Measurements from ENCODE around the gene ANKRD55.

The ANKRD55 gene

GRCh38 chr5:56145511-56145910, 87.6 kb downstream of the ANKRD55 start:
- Histone ChIP-seq H3K27ac (ENCODE audit: low read length) (no peak overlapping the region), H3K36me3 (ENCODE audit: control insufficient read depth in 2 of 2, insufficient read depth in 2 of 2, low read length in 2 of 2) (no peaks in the 10 kb centered on the region), H3K9me3 (ENCODE audit: control insufficient read depth in 2 of 2, low read length in 2 of 2) (no peaks in the 10 kb centered on the region)

GRCh38 chr5:56145106-56145505, 88.0 kb downstream of the ANKRD55 start:
- Histone ChIP-seq H3K4me1 (ENCODE audit: control insufficient read depth, insufficient read depth, low read length) (peaks cover 2% of the 10 kb centered on the region), H3K4me3 (ENCODE audit: low read length in 2 of 2) (no peak overlapping the region), H3K36me3 (ENCODE audit: control insufficient read depth in 2 of 2, insufficient read depth in 2 of 2, low read length in 2 of 2) (no peaks in the 10 kb centered on the region), H3K9ac (ENCODE audit: low read length in 2 of 2) (no peak overlapping the region), H3K27ac (ENCODE audit: low read length) (no peak overlapping the region), H3K27me3 (ENCODE audit: control insufficient read depth in 1 of 2, insufficient read depth in 2 of 2, low read length in 2 of 2) (no peaks in the 10 kb centered on the region), H3K9me3 (ENCODE audit: control insufficient read depth in 2 of 2, low read length in 2 of 2) (no peaks in the 10 kb centered on the region)

More at GRCh38 chr5:56145511-56145910, 87.6 kb downstream of the ANKRD55 start:
- no peaks in the 10 kb centered on the region for H3K27me3 ChIP-seq (ENCODE audit: control insufficient read depth in 1 of 2, insufficient read depth in 2 of 2, low read length in 2 of 2)
- H3K4me1 ChIP-seq (ENCODE audit: control insufficient read depth, insufficient read depth, low read length), result peaks cover 2% of the 10 kb centered on the region
- H3K9ac ChIP-seq (ENCODE audit: low read length in 2 of 2), result no peak overlapping the region
- H3K4me3 ChIP-seq (ENCODE audit: low read length in 2 of 2), result no peak overlapping the region

- Histone ChIP-seq H3K4me1 (ENCODE audit: control insufficient read depth, insufficient read depth, low read length) (peaks cover 2% of the 10 kb centered on the region), H3K27ac (ENCODE audit: low read length) (no peak overlapping the region), H3K27me3 (ENCODE audit: control insufficient read depth in 1 of 2, insufficient read depth in 2 of 2, low read length in 2 of 2) (no peaks in the 10 kb centered on the region), H3K36me3 (ENCODE audit: control insufficient read depth in 2 of 2, insufficient read depth in 2 of 2, low read length in 2 of 2) (no peaks in the 10 kb centered on the region), H3K4me3 (ENCODE audit: low read length in 2 of 2) (no peak overlapping the region), H3K9me3 (ENCODE audit: control insufficient read depth in 2 of 2, low read length in 2 of 2) (no peaks in the 10 kb centered on the region), H3K9ac (ENCODE audit: low read length in 2 of 2) (no peak overlapping the region)
Measured at GRCh38 chr5:56144211-56144610, 88.9 kb downstream of the ANKRD55 start.

- no peaks in the 10 kb centered on the region for H3K27me3 ChIP-seq (ENCODE audit: control insufficient read depth in 1 of 2, insufficient read depth in 2 of 2, low read length in 2 of 2)
- peaks cover 2% of the 10 kb centered on the region for H3K4me1 ChIP-seq (ENCODE audit: control insufficient read depth, insufficient read depth, low read length)
- H3K36me3 ChIP-seq (ENCODE audit: control insufficient read depth in 2 of 2, insufficient read depth in 2 of 2, low read length in 2 of 2), result no peaks in the 10 kb centered on the region
- no peak overlapping the region for H3K27ac ChIP-seq (ENCODE audit: low read length)
- H3K9ac ChIP-seq (ENCODE audit: low read length in 2 of 2), result no peak overlapping the region
- no peaks in the 10 kb centered on the region for H3K9me3 ChIP-seq (ENCODE audit: control insufficient read depth in 2 of 2, low read length in 2 of 2)
- no peak overlapping the region for H3K4me3 ChIP-seq (ENCODE audit: low read length in 2 of 2)
Measured at GRCh38 chr5:56143373-56143714, 89.8 kb downstream of the ANKRD55 start.

GRCh38 chr5:56142614-56143372, 90.3 kb downstream of the ANKRD55 start:
- Histone ChIP-seq H3K4me3 (ENCODE audit: low read length in 2 of 2) (no peak overlapping the region), H3K9me3 (ENCODE audit: control insufficient read depth in 2 of 2, low read length in 2 of 2) (no peaks in the 10 kb centered on the region), H3K36me3 (ENCODE audit: control insufficient read depth in 2 of 2, insufficient read depth in 2 of 2, low read length in 2 of 2) (no peaks in the 10 kb centered on the region), H3K4me1 (ENCODE audit: control insufficient read depth, insufficient read depth, low read length) (peaks cover 2% of the 10 kb centered on the region), H3K27ac (ENCODE audit: low read length) (no peak overlapping the region), H3K27me3 (ENCODE audit: control insufficient read depth in 1 of 2, insufficient read depth in 2 of 2, low read length in 2 of 2) (no peaks in the 10 kb centered on the region), H3K9ac (ENCODE audit: low read length in 2 of 2) (no peak overlapping the region)

GRCh38 chr5:56142233-56142613, 90.9 kb downstream of the ANKRD55 start:
- no peak overlapping the region for H3K4me3 ChIP-seq (ENCODE audit: low read length in 2 of 2)
- no peaks in the 10 kb centered on the region for H3K36me3 ChIP-seq (ENCODE audit: control insufficient read depth in 2 of 2, insufficient read depth in 2 of 2, low read length in 2 of 2)
- H3K4me1 ChIP-seq (ENCODE audit: control insufficient read depth, insufficient read depth, low read length), result peaks cover 2% of the 10 kb centered on the region
- H3K9me3 ChIP-seq (ENCODE audit: control insufficient read depth in 2 of 2, low read length in 2 of 2), result no peaks in the 10 kb centered on the region
- no peaks in the 10 kb centered on the region for H3K27me3 ChIP-seq (ENCODE audit: control insufficient read depth in 1 of 2, insufficient read depth in 2 of 2, low read length in 2 of 2)
- H3K9ac ChIP-seq (ENCODE audit: low read length in 2 of 2), result no peak overlapping the region
- no peak overlapping the region for H3K27ac ChIP-seq (ENCODE audit: low read length)

GRCh38 chr5:56140073-56140472, 93.1 kb downstream of the ANKRD55 start:
- H3K9ac ChIP-seq (ENCODE audit: low read length in 2 of 2), result no peak overlapping the region
- no peaks in the 10 kb centered on the region for H3K36me3 ChIP-seq (ENCODE audit: control insufficient read depth in 2 of 2, insufficient read depth in 2 of 2, low read length in 2 of 2)
- H3K27ac ChIP-seq (ENCODE audit: low read length), result no peak overlapping the region
- no peaks in the 10 kb centered on the region for H3K9me3 ChIP-seq (ENCODE audit: control insufficient read depth in 2 of 2, low read length in 2 of 2)
- H3K4me1 ChIP-seq (ENCODE audit: control insufficient read depth, insufficient read depth, low read length), result peaks cover 2% of the 10 kb centered on the region
- H3K27me3 ChIP-seq (ENCODE audit: control insufficient read depth in 1 of 2, insufficient read depth in 2 of 2, low read length in 2 of 2), result no peaks in the 10 kb centered on the region
- H3K4me3 ChIP-seq (ENCODE audit: low read length in 2 of 2), result no peak overlapping the region

- Histone ChIP-seq H3K4me1 (ENCODE audit: control insufficient read depth, insufficient read depth, low read length) (no peaks in the 10 kb centered on the region), H3K36me3 (ENCODE audit: control insufficient read depth in 2 of 2, insufficient read depth in 2 of 2, low read length in 2 of 2) (no peaks in the 10 kb centered on the region), H3K9me3 (ENCODE audit: control insufficient read depth in 2 of 2, low read length in 2 of 2) (no peaks in the 10 kb centered on the region)
Measured at GRCh38 chr5:56130664-56131063, 102.5 kb downstream of the ANKRD55 start.

GRCh38 chr5:56129288-56129687, 103.8 kb downstream of the ANKRD55 start:
- Histone ChIP-seq H3K27me3 (ENCODE audit: control insufficient read depth in 1 of 2, insufficient read depth in 2 of 2, low read length in 2 of 2) (no peaks in the 10 kb centered on the region), H3K9ac (ENCODE audit: low read length in 2 of 2) (no peak overlapping the region), H3K9me3 (ENCODE audit: control insufficient read depth in 2 of 2, low read length in 2 of 2) (no peaks in the 10 kb centered on the region), H3K4me3 (ENCODE audit: low read length in 2 of 2) (no peak overlapping the region), H3K4me1 (ENCODE audit: control insufficient read depth, insufficient read depth, low read length) (no peaks in the 10 kb centered on the region), H3K27ac (ENCODE audit: low read length) (no peak overlapping the region), H3K36me3 (ENCODE audit: control insufficient read depth in 2 of 2, insufficient read depth in 2 of 2, low read length in 2 of 2) (no peaks in the 10 kb centered on the region)

More at GRCh38 chr5:56130664-56131063, 102.5 kb downstream of the ANKRD55 start:
- Histone ChIP-seq H3K4me3 (ENCODE audit: low read length in 2 of 2) (no peak overlapping the region), H3K27me3 (ENCODE audit: control insufficient read depth in 1 of 2, insufficient read depth in 2 of 2, low read length in 2 of 2) (no peaks in the 10 kb centered on the region), H3K27ac (ENCODE audit: low read length) (no peak overlapping the region), H3K9ac (ENCODE audit: low read length in 2 of 2) (no peak overlapping the region)

GRCh38 chr5:56128113-56128512, 105.0 kb downstream of the ANKRD55 start:
- Histone ChIP-seq H3K27ac (ENCODE audit: low read length) (no peak overlapping the region), H3K4me3 (ENCODE audit: low read length in 2 of 2) (no peak overlapping the region), H3K9ac (ENCODE audit: low read length in 2 of 2) (no peak overlapping the region), H3K9me3 (ENCODE audit: control insufficient read depth in 2 of 2, low read length in 2 of 2) (no peaks in the 10 kb centered on the region), H3K36me3 (ENCODE audit: control insufficient read depth in 2 of 2, insufficient read depth in 2 of 2, low read length in 2 of 2) (no peaks in the 10 kb centered on the region), H3K4me1 (ENCODE audit: control insufficient read depth, insufficient read depth, low read length) (no peaks in the 10 kb centered on the region), H3K27me3 (ENCODE audit: control insufficient read depth in 1 of 2, insufficient read depth in 2 of 2, low read length in 2 of 2) (no peaks in the 10 kb centered on the region)

GRCh38 chr5:56126487-56127179, 106.5 kb downstream of the ANKRD55 start:
- no peak overlapping the region for H3K9ac ChIP-seq (ENCODE audit: low read length in 2 of 2)
- no peaks in the 10 kb centered on the region for H3K4me1 ChIP-seq (ENCODE audit: control insufficient read depth, insufficient read depth, low read length)
- no peaks in the 10 kb centered on the region for H3K27me3 ChIP-seq (ENCODE audit: control insufficient read depth in 1 of 2, insufficient read depth in 2 of 2, low read length in 2 of 2)
- H3K9me3 ChIP-seq (ENCODE audit: control insufficient read depth in 2 of 2, low read length in 2 of 2), result no peaks in the 10 kb centered on the region
- H3K4me3 ChIP-seq (ENCODE audit: low read length in 2 of 2), result no peak overlapping the region
- H3K36me3 ChIP-seq (ENCODE audit: control insufficient read depth in 2 of 2, insufficient read depth in 2 of 2, low read length in 2 of 2), result no peaks in the 10 kb centered on the region
- no peak overlapping the region for H3K27ac ChIP-seq (ENCODE audit: low read length)
